OCI-LY3 (cell line): Measurements from ENCODE around the gene RER1.

Experiments
- CTCF ChIP-seq: fragments of 200-600, 300-600 bp; sonication (generic); IDR thresholded peaks from 2 replicates; pipeline ENCODE4 v1.5.1; 2014; ENCODE audit warnings: antibody characterized with exemption, low read length, low read depth
- EZH2phosphoT487 ChIP-seq: fragments of 200-600 bp; shearing (Covaris generic); IDR thresholded peaks from 2 replicates; pipeline ENCODE4 v1.6.1; 2018; ENCODE audit warnings: antibody characterized with exemption, mixed run types, low read depth

- TF ChIP-seq CTCF (no peak), EZH2phosphoT487 (no peak)
Measured at GRCh38 chr1:2418791-2419320, 27.2 kb downstream of the RER1 start.
